Keratinocyte (primary cell): ENCODE measurements around the gene MXRA8. TPM values are rescaled to one million over a fixed set of nuclear protein-coding genes. Genes with fewer than 3 reads are reported as not detected.

Experiments
- DNase-seq: peaks from one replicate; pipeline ENCODE4 v3.0.0-alpha.2; 2011; ENCODE audit warnings: low read depth, missing footprints, low spot score
- FAIRE-seq: peaks from 2 replicates; lab custom pipeline; 2011; peaks lifted over from hg19 to GRCh38; lab: Jason Lieb, UNC
- H2AFZ ChIP-seq: 2 replicates; pipeline ENCODE4 v1.6.0; 2012; ENCODE audit warnings: low read length, control low read depth, inconsistent platforms; ENCODE audit not compliant: control insufficient read depth
- H3K27ac ChIP-seq: 2 replicates; pipeline ENCODE4 v1.5.1; 2011; ENCODE audit warnings: low read length; ENCODE audit not compliant: control insufficient read depth, insufficient read depth
- H3K27me3 ChIP-seq: 3 replicates; pipeline ENCODE4 v1.6.0; 2011; ENCODE audit warnings: low read length; ENCODE audit not compliant: control insufficient read depth, insufficient read depth; ENCODE audit errors: extremely low read depth
- H3K36me3 ChIP-seq, 2 experiments: 2 replicates in 1 of 2; 3 replicates in 1 of 2; pipeline ENCODE4 v1.5.1; 2011; ENCODE audit warnings: low read length in 2 of 2, mild to moderate bottlenecking in 1 of 2; ENCODE audit not compliant: control insufficient read depth in 2 of 2, insufficient read depth in 2 of 2; ENCODE audit errors: extremely low read depth in 1 of 2
- H3K4me1 ChIP-seq: 3 replicates; pipeline ENCODE4 v1.5.1; 2011; ENCODE audit warnings: low read length; ENCODE audit not compliant: control insufficient read depth, insufficient read depth; ENCODE audit errors: extremely low read depth
- H3K4me2 ChIP-seq: 3 replicates; pipeline ENCODE4 v1.6.0; 2011; ENCODE audit warnings: low read depth, low read length; ENCODE audit not compliant: control insufficient read depth, insufficient read depth; ENCODE audit errors: extremely low read depth
- H3K4me3 ChIP-seq, 3 experiments: fragments of 200-600 bp in 1 of 3; sonication (generic) in 1 of 3; 2 replicates in 2 of 3; 3 replicates in 1 of 3; pipeline ENCODE4 v1.5.1; 2011 to 2016; ENCODE audit warnings: low read length in 3 of 3, mild to moderate bottlenecking in 3 of 3, control low read depth in 2 of 3, inconsistent platforms in 1 of 3, low read depth in 1 of 3, mixed read lengths in 1 of 3, mixed run types in 1 of 3, moderate library complexity in 1 of 3; ENCODE audit not compliant: control insufficient read depth in 2 of 3, insufficient read depth in 2 of 3; ENCODE audit errors: extremely low read depth in 1 of 3
- H3K79me2 ChIP-seq: 2 replicates; pipeline ENCODE4 v1.6.0; 2012; ENCODE audit warnings: low read length; ENCODE audit not compliant: control insufficient read depth, insufficient read depth
- H3K9ac ChIP-seq: 3 replicates; pipeline ENCODE4 v1.6.0; 2011; ENCODE audit warnings: low read length; ENCODE audit not compliant: control insufficient read depth, insufficient read depth; ENCODE audit errors: extremely low read depth
- H3K9me1 ChIP-seq: 3 replicates; pipeline ENCODE4 v1.6.0; 2011; ENCODE audit warnings: low read length; ENCODE audit not compliant: control insufficient read depth, insufficient read depth; ENCODE audit errors: extremely low read depth
- H3K9me3 ChIP-seq: 2 replicates; pipeline ENCODE4 v1.5.1; 2012; ENCODE audit warnings: low read depth, low read length; ENCODE audit not compliant: control insufficient read depth
- H4K20me1 ChIP-seq: 3 replicates; pipeline ENCODE4 v1.6.0; 2011; ENCODE audit warnings: low read length; ENCODE audit not compliant: control insufficient read depth, insufficient read depth; ENCODE audit errors: extremely low read depth
- CTCF ChIP-seq, 3 experiments: IDR thresholded peaks in 1 of 3; conservative IDR thresholded peaks in 1 of 3; optimal IDR thresholded peaks in 1 of 3; 2 replicates in 2 of 3; 3 replicates in 1 of 3; pipeline versions ENCODE3 to v1.5.1; 2011; ENCODE audit warnings: low read length in 3 of 3, mild to moderate bottlenecking in 3 of 3, moderate library complexity in 2 of 3, control low read depth in 1 of 3, inconsistent platforms in 1 of 3; ENCODE audit not compliant: insufficient read depth in 2 of 3; ENCODE audit errors: extremely low read depth in 1 of 3
- EZH2 ChIP-seq: IDR thresholded peaks from one replicate; pipeline ENCODE4 v1.6.1; 2012; ENCODE audit warnings: inconsistent platforms, mild to moderate bottlenecking, low read length, moderate library complexity
- dilution Hi-C: fragments of 300-500 bp; cut with MboI; formaldehyde crosslinking; loops from one replicate; pipeline ENCODE4 v1.7.0; 2020; ENCODE audit warnings: low sequenced_read_pairs; ENCODE audit not compliant: extremely low pct_ligation_motif_present
- polyA plus RNA-seq, 5 experiments: library from polyadenylated mRNA; depleted of rRNA in 3 of 5; stranded (reverse) in 3 of 5; stranded (forward) in 1 of 5; unstranded in 1 of 5; fragments of >200 nt; gene quantifications; 1 replicate in 1 of 5; 2 replicates in 3 of 5; 3 replicates in 1 of 5; pipeline versions ENCODE4 v1.2.1 to v1.2.3, GENCODE V29; 2011 to 2012; ENCODE audit warnings: missing spikeins in 2 of 5, low read depth in 1 of 5, low replicate concordance in 1 of 5

Gene MXRA8
- polyA plus RNA-seq, 1 donor (not counting 4 experiments of a cell fraction or from before 2014, with no cell fraction given), result not detected

DNA sequence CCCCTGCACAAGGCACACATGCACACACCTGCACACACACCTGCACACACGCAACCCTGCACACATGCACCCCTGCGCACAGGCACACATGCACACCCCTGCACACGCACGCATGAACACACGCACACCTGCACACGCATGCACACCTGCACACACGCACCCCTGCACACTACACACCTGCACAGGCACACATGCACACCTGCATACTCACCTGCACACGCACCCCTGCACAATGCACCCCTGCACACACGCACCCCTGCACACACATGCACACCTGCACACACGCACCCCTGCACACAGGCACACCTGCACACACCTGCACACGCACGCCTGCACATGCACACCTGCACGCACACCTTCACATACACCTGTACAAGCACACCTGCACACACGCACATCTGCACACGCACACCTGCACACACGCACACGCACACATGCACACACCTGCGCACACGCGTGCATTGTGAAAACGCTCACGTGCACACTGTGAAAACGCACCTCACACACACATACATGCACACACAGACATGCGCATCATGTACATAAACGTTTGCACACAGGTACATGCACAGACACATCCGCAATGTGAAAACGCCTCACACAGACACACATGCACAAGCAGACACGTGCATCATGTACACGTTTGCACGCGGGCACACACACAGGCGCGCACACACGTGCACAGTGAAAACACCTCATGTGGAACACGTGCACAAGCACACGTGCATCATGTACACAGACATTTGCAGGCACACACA, 17.4 kb downstream of the MXRA8 start:
- no peaks in the 10 kb centered on the region for H3K27me3 ChIP-seq
- H3K79me2 ChIP-seq, result peaks cover 54% of the 10 kb centered on the region
- no peak overlapping the region for H3K27ac ChIP-seq
- TF ChIP-seq CTCF (optimal IDR thresholded peaks at IDR 0.05 in 1 of 3, IDR thresholded peaks at IDR 0.05 in 1 of 3, conservative IDR thresholded peaks at IDR 0.05 in 1 of 3; ENCODE audit: extremely low read depth in 1 of 3, insufficient read depth in 2 of 3, low read length in 3 of 3), result no peak
- TF ChIP-seq EZH2, result no peak
- DNase-seq (no peak), FAIRE-seq (no peak)
- peaks cover 15% of the 10 kb centered on the region for H4K20me1 ChIP-seq
- no peak overlapping the region for H3K9ac ChIP-seq
- no peak overlapping the region for H3K4me3 ChIP-seq
- H3K9me1 ChIP-seq, result no peaks in the 10 kb centered on the region
- dilution Hi-C loops, result no loop called here
- peaks cover 13 to 24% of the 10 kb centered on the region in 2 experiments for H3K36me3 ChIP-seq
- H2AFZ ChIP-seq, result no peak overlapping the region
- no peaks in the 10 kb centered on the region for H3K9me3 ChIP-seq
- peaks cover 23% of the 10 kb centered on the region for H3K4me1 ChIP-seq
- H3K4me2 ChIP-seq, result no peak overlapping the region

DNA sequence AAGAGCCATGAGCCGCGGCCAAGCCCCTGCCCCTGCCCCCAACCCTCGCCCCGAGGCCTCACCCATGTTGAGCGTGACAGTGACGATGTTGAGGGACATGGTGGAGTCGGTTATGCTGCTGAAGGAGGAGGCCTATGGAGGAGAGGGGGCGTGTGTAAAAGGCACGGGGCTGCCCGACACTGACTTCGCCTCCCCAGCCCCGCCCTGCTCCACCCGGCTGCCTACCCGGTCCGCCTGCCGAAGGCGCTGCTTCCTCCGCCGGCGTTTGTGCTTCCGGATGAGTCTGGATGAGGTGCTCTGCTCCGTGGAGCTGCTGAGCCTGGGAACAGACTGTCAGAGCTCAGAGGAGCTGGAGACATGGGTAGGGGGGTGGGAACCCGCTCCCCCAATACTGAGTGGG, 18.2 kb downstream of the MXRA8 start:
- Histone ChIP-seq H3K27me3 (no peaks in the 10 kb centered on the region), H3K9ac (no peak overlapping the region), H3K4me2 (no peak overlapping the region), H3K27ac (no peak overlapping the region), H2AFZ (no peak overlapping the region), H3K36me3 (peaks cover 15 to 27% of the 10 kb centered on the region in 2 experiments), H3K9me1 (no peaks in the 10 kb centered on the region), H3K9me3 (no peaks in the 10 kb centered on the region), H3K4me1 (peaks cover 15% of the 10 kb centered on the region), H3K4me3 (no peak overlapping the region), H4K20me1 (peaks cover 15% of the 10 kb centered on the region), H3K79me2 (peaks cover 46% of the 10 kb centered on the region)
- DNase-seq (no peak), FAIRE-seq (no peak)
- dilution Hi-C loops, result no loop called here
- TF ChIP-seq CTCF (optimal IDR thresholded peaks at IDR 0.05 in 1 of 3, IDR thresholded peaks at IDR 0.05 in 1 of 3, conservative IDR thresholded peaks at IDR 0.05 in 1 of 3; ENCODE audit: extremely low read depth in 1 of 3, insufficient read depth in 2 of 3, low read length in 3 of 3) (no peak), EZH2 (no peak)
